ENCODE measurements around the gene ADAMTS16.

DNA sequence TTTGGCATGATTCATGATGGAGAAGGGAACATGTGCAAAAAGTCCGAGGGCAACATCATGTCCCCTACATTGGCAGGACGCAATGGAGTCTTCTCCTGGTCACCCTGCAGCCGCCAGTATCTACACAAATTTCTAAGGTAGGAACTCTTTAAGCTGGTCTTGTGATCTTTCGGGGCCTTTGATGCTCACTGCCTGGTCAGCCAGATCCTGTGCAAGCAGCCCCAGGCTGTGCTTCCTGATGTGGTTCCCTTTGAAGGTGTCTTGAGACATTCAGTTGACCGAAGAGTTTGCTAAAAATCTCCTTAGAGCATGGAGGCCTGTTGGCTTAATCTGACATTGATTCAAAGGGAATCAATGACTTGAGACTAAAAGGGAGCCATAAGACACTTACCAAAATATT, 60.0 kb downstream of the ADAMTS16 start:
- TF ChIP-seq ARNTL (CRISPR knock-in tag; IDR thresholded peaks at IDR 0.05; ENCODE audit: borderline replicate concordance, low read depth), result no peak
- no peak for TF ChIP-seq PATZ1 (CRISPR knock-in tag; IDR thresholded peaks at IDR 0.05; ENCODE audit: borderline replicate concordance)
- TF ChIP-seq PPARA (CRISPR knock-in tag; IDR thresholded peaks at IDR 0.05; ENCODE audit: borderline replicate concordance), result no peak
- TF ChIP-seq TOX (CRISPR knock-in tag; IDR thresholded peaks at IDR 0.05; ENCODE audit: borderline replicate concordance), result no peak
- no peak for TF ChIP-seq GLIS3 (CRISPR knock-in tag; IDR thresholded peaks at IDR 0.05)
- TF ChIP-seq ESRRG (CRISPR knock-in tag; IDR thresholded peaks at IDR 0.05), result no peak
- TF ChIP-seq CREB5 (CRISPR knock-in tag; IDR thresholded peaks at IDR 0.05; ENCODE audit: low read depth), result no peak
- TF ChIP-seq OSR1 (CRISPR knock-in tag; IDR thresholded peaks at IDR 0.05), result no peak
- no peak for TF ChIP-seq ZNF70 (CRISPR knock-in tag; IDR thresholded peaks at IDR 0.05)
- no peak for TF ChIP-seq ZNF565 (CRISPR knock-in tag; conservative IDR thresholded peaks at IDR 0.05; ENCODE audit: low read depth)
- no peak for TF ChIP-seq ZFP30 (CRISPR knock-in tag; IDR thresholded peaks at IDR 0.05)
- TF ChIP-seq TSHZ2 (CRISPR knock-in tag; IDR thresholded peaks at IDR 0.05), result no peak
- TF ChIP-seq SNAI2 (CRISPR knock-in tag; IDR thresholded peaks at IDR 0.05), result no peak
- no peak for TF ChIP-seq ZNF8 (CRISPR knock-in tag; IDR thresholded peaks at IDR 0.05)

All from SK-N-SH treated with all-trans-retinoic acid at 6 μM for 48 hours (cell line).